A673 (cell line): ENCODE measurements around the gene DDX51. TPM values are rescaled to one million over a fixed set of nuclear protein-coding genes. Genes with fewer than 3 reads are reported as not detected.

Source experiments
- BruUV-seq: library from RNA; stranded (reverse); fragments of 400-500 nt; replicated peaks from 2 replicates; lab custom pipeline; 2021; lab: Mats Ljungman, UMichigan
- CTCF ChIA-PET: fragments of 300-600 bp; sonication (Branson Sonifier 250); formaldehyde crosslinking; loops from one replicate; lab custom pipeline; 2022; ENCODE audit warnings: antibody characterized with exemption; lab: Charles Lee
- POLR2A ChIA-PET: fragments of 300-600 bp; sonication (Branson Sonifier 250); formaldehyde crosslinking; loops from one replicate; lab custom pipeline; 2022; ENCODE audit warnings: antibody characterized with exemption; ENCODE audit not compliant: low non-redundant PET; lab: Charles Lee
- DNase-seq: peaks from one replicate; pipeline ENCODE4 v3.0.0-alpha.2; 2015; ENCODE audit warnings: low spot score
- H3K27ac ChIP-seq: fragments of 200-600 bp; sonication (generic); 2 replicates; pipeline ENCODE4 v1.5.1; 2016; ENCODE audit warnings: mixed run types, low read depth, mild to moderate bottlenecking, mixed read lengths, antibody characterized with exemption, low read length; ENCODE audit not compliant: poor library complexity, severe bottlenecking
- H3K27me3 ChIP-seq: fragments of 200-600 bp; sonication (generic); replicated peaks from 2 replicates; pipeline ENCODE4 v1.6.1; 2017; ENCODE audit warnings: mixed run types, low read depth, mild to moderate bottlenecking, mixed read lengths, antibody characterized with exemption, low read length; ENCODE audit not compliant: insufficient read depth, poor library complexity
- H3K36me3 ChIP-seq: fragments of 200-600 bp; sonication (generic); 2 replicates; pipeline ENCODE4 v1.6.1; 2016; ENCODE audit warnings: mixed run types, mild to moderate bottlenecking, mixed read lengths, antibody characterized with exemption, low read length; ENCODE audit not compliant: insufficient read depth, poor library complexity, severe bottlenecking
- H3K4me1 ChIP-seq: fragments of 200-600 bp; sonication (generic); 2 replicates; pipeline ENCODE4 v1.6.1; 2017; ENCODE audit warnings: mixed run types, mild to moderate bottlenecking, mixed read lengths, antibody characterized with exemption, low read length; ENCODE audit not compliant: insufficient read depth, poor library complexity, severe bottlenecking
- H3K4me3 ChIP-seq: fragments of 200-600 bp; sonication (generic); 2 replicates; pipeline ENCODE4 v1.5.1; 2016; ENCODE audit warnings: low read depth, mixed run types, mild to moderate bottlenecking, mixed read lengths, low read length; ENCODE audit not compliant: poor library complexity, severe bottlenecking
- H3K9me3 ChIP-seq: fragments of 200-600 bp; sonication (generic); 2 replicates; pipeline ENCODE4 v1.6.1; 2016; ENCODE audit warnings: mixed run types, low read depth, mild to moderate bottlenecking, mixed read lengths, antibody characterized with exemption, low read length; ENCODE audit not compliant: poor library complexity, severe bottlenecking
- EZH2 ChIP-seq: fragments of 200-600 bp; sonication (generic); IDR thresholded peaks from 2 replicates; pipeline ENCODE4 v1.6.1; 2017; ENCODE audit warnings: borderline replicate concordance, low read depth, mild to moderate bottlenecking, mixed read lengths, antibody characterized with exemption, low read length; ENCODE audit not compliant: poor library complexity, severe bottlenecking
- intact Hi-C: fragments of 100-400 bp; cut with micrococcal nuclease; formaldehyde crosslinking; loops from one replicate; pipeline ENCODE4 v1.10.0; 2022; ENCODE audit not compliant: unreplicated experiment
- total RNA-seq: library from RNA; stranded (reverse); gene quantifications from 2 replicates; pipeline ENCODE4 v1.2.3, GENCODE V29; 2021
- TF ChIP-seq, protein P1 (sequence below): fragments of 300-800, 200-600 bp; sonication (generic); conservative IDR thresholded peaks from 2 replicates; pipeline ENCODE4 v1.5.1; 2017; ENCODE audit warnings: low read depth, mild to moderate bottlenecking, antibody characterized with exemption, low read length, moderate library complexity, mixed read lengths

The DDX51 gene
- total RNA-seq, 1 experiment from 2014 or later = 38.9 TPM

DNA sequence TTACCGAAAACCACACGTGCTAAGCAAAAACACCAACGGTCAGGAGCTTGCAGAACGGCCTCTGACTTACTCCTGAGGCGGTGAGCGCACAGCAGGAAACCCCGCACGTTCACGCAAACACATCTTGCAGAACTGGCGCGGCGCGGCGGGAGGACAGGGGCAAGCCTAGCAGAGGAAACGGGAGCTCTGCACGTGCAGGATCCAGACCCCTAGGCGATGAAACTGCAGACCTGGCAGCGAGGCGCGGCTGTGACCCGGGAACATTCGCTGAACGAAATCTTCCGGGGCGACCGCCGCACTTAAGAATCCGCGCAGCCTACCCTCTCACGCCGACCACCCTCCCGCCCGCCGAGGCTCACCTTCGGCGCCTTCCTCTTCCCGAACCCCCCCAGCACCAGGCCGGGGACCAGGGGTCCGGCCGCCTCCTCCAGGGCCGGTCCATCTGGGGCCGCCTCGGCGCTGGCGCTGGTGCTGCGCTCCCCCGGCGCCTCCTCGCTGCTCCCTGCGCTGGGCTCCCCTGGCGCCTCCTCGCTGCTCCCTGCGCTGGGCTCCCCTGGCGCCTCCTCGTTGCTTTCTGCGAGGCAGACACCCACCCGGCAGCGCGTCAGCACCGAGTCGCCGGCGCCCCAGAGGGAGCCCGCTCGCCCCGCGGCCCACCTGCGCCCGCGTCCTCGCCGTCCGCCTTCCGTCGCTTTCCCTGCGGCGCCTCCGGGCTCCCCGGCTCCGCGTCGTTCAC lies 615 bp downstream of the DDX51 start:
- ChIA-PET POLR2A (no interaction called here), CTCF (no interaction called here)
- Histone ChIP-seq H3K4me3 (peak overlapping the region; percentile 100), H3K36me3 (peaks cover 33% of the 10 kb centered on the region), H3K27ac (peak overlapping the region; percentile 70), H3K27me3 (no peaks in the 10 kb centered on the region), H3K9me3 (no peaks in the 10 kb centered on the region), H3K4me1 (no peaks in the 10 kb centered on the region)
- TSS peak; percentile 33 for BruUV-seq
- intact Hi-C loops = no loop called here
- no peak for DNase-seq
- no peak for TF ChIP-seq EZH2
- TF ChIP-seq, protein P1, sequence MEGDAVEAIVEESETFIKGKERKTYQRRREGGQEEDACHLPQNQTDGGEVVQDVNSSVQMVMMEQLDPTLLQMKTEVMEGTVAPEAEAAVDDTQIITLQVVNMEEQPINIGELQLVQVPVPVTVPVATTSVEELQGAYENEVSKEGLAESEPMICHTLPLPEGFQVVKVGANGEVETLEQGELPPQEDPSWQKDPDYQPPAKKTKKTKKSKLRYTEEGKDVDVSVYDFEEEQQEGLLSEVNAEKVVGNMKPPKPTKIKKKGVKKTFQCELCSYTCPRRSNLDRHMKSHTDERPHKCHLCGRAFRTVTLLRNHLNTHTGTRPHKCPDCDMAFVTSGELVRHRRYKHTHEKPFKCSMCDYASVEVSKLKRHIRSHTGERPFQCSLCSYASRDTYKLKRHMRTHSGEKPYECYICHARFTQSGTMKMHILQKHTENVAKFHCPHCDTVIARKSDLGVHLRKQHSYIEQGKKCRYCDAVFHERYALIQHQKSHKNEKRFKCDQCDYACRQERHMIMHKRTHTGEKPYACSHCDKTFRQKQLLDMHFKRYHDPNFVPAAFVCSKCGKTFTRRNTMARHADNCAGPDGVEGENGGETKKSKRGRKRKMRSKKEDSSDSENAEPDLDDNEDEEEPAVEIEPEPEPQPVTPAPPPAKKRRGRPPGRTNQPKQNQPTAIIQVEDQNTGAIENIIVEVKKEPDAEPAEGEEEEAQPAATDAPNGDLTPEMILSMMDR = no peak

DNA sequence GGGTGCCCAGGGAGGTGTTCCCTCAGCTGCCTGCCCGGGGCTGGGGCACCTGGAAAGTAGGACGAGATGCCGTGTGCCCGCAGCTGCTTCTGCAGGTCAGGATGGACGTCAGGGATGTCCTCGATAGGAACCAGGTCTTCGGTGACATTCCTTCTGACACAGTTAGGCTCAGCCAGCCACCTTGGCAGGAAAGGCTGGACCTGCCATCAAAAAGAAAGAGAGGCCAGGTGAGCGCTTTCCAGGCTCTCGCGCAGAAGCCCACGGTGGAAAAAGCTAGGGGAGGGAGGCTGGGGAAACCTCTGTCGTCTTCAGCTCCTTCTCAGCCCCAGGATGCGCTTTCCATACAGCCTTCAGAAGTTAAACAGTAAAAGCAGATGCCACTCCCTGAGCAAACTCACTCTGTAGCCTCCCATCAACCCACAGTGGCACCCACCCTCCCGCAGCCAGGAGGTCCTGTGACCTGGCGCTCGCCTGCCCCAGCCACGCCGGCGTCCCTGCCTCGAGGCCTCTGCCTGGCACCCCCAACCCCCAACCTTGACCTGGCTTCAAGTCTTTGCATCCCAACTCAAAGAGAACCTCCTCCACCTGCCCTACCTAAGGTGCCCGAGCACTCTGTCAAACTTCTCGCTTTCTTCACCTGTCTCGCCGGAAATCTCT lies 1.3 kb downstream of the DDX51 start:
- DNase-seq = no peak
- Histone ChIP-seq H3K27me3 (no peaks in the 10 kb centered on the region), H3K9me3 (no peaks in the 10 kb centered on the region), H3K4me1 (no peaks in the 10 kb centered on the region), H3K36me3 (peaks cover 29% of the 10 kb centered on the region), H3K4me3 (peak overlapping the region; percentile 100), H3K27ac (no peak overlapping the region)
- ChIA-PET CTCF (no interaction called here), POLR2A (no interaction called here)
- TF ChIP-seq, protein P1 = no peak
- no peak for TF ChIP-seq EZH2
- intact Hi-C loops = no loop called here
- no TSS peak for BruUV-seq

DNA sequence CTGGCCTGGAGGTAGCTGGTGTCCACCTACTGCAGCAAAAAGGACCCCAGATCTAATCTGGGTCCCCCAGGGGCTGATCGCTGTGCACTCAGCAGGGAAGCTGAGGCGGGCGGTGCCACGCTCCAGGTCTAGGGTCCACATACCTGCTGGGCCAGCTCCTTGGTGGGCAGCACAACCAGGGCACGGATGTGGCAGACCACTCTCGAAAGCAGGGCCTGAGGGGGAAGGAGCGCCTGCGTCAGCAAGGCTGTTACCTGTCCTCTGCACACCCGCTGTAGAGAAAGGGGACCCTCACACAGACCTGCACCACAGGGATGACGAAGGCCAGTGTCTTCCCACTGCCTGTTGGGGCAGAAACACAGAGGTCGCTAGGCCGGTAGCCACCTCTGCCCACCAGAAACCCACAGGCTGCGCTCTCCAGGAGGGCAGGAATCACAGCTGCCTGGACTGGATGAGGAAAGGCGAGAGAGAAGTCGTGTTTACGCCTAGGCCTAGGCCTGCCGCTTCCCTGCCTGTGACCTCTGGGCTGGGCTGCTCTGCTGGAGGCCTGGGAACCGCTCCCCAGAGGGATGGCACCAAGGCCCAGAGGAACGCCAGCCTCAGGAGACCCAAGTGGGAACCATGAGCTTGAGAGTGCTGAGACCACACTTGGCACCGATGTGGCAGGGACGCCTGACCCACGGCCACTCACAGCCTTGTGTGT lies 2.0 kb downstream of the DDX51 start:
- Histone ChIP-seq H3K27ac (no peak overlapping the region), H3K4me3 (no peak overlapping the region), H3K9me3 (no peaks in the 10 kb centered on the region), H3K27me3 (no peaks in the 10 kb centered on the region), H3K36me3 (peaks cover 29% of the 10 kb centered on the region), H3K4me1 (no peaks in the 10 kb centered on the region)
- no TSS peak for BruUV-seq
- CTCF ChIA-PET = no interaction called here
- POLR2A ChIA-PET = no interaction called here
- intact Hi-C loops = no loop called here
- no peak for DNase-seq
- TF ChIP-seq, protein P1 = no peak
- no peak for TF ChIP-seq EZH2
